Embryonic facial prominence (tissue), 1 donor: ENCODE data around the gene ANXA10.
"Not testable (repeated sequence)": the region's sequence is repeated elsewhere in the genome, so short reads cannot be mapped to it uniquely, and the experiment has no call there.

Experiments used
- DNase-seq: peaks from one replicate; pipeline ENCODE4 v3.0.0-alpha.2; 2016; ENCODE audit errors: extremely low spot score

Gene ANXA10, protein sequence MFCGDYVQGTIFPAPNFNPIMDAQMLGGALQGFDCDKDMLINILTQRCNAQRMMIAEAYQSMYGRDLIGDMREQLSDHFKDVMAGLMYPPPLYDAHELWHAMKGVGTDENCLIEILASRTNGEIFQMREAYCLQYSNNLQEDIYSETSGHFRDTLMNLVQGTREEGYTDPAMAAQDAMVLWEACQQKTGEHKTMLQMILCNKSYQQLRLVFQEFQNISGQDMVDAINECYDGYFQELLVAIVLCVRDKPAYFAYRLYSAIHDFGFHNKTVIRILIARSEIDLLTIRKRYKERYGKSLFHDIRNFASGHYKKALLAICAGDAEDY

DNA sequence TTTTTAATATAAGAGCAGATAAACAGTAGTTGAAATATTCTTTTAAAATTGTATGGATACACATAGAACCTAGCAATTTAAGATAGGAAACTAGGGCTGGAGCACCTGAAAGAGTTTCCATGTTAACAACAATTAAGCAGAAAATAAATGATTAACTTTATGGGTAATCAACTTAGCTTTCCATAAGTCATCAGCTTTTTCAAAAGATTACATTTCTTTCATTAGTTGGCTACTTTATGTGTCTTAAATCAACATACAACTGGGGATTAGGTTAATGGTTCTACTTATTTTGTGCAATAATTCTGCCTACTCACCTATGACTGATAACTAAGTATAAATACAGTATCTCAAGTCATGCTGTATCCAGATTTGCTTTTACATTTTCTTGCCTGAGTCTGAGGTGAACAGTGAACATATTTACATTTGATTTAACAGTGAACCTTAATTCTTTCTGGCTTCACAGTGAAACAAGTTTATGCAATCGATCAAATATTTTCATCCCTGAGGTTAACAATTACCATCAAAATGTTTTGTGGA is at the start of gene ANXA10:
TSS of gene ANXA10 (plus strand) at position 362 of the 537 bp plus-strand sequence. CDS start at position 526, 164 bp downstream.
- no peak for DNase-seq

DNA sequence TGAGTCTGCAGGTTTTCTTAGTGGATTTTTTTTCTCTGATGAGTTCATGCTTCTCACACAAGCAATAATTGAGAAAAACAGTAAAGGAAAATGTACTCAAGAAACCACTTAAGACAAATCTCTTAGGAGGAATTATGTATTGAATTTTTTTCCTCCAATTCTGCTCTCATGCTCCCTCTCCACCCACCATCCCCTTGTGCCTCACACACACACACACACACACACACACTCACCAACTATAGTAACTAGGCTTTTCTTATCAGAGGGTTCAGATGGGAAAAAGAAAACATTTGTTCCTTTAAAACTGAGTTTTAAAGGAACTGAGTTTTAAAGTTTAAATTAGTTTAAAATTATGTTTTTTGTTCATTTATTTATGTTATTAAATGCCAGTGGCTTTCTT is 47.0 kb upstream of the ANXA10 start:
- no peak for DNase-seq

DNA sequence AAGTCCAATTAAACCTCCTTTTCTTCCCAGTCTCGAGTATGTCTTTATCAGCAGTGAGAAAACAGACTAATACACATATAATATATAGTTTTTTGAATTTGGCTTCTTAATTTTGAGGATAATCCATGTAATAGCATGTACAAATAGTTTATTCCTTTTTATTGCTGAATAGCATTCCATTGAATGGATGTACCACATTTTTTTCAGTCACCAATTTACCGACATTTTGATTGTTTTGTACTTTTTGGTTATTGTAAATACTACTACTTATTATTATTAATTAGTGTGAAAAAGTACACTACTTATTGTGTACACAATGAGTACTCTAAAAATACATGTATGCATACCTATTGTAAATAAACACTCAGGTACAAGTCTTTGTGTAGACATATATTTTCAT is 42.3 kb upstream of the ANXA10 start:
- no peak for DNase-seq

DNA sequence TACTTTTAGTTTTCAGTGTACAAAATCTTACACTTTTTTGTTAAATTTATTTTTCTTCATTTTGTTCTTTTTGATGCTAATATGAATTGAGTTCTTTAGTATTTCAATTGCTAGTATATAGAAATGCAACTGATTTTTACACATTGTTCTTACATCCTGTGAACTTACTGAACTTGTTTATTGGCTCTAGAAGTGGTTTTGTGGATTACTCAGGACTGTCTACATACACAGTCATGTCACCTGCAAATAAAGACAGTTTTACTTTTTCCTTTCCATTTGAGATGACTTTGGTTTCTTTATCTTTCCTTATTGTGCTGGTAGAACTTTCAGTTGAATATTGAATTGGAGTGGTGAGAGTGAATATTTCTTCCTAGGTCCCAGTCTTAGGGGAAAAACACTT is 40.8 kb upstream of the ANXA10 start:
- DNase-seq, result no peak

DNA sequence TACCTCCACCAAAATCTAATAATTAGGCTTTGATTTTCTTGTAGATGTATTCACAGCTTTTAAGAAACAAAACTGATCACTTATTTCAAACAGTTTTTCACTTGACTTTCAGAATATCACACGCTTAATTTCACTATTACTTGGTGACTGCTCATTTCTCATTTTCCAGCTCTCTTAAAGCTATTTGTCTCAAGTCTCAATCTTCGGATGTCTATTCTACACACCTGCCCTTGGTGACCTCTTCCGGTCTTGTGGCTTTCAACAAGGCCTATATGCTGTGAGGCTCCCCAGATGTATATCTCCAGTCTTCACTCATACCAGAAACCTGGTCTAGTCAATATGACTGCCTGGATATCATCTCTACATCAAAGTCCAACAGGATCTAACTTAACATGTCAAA is 34.9 kb upstream of the ANXA10 start:
- no peak for DNase-seq

DNA sequence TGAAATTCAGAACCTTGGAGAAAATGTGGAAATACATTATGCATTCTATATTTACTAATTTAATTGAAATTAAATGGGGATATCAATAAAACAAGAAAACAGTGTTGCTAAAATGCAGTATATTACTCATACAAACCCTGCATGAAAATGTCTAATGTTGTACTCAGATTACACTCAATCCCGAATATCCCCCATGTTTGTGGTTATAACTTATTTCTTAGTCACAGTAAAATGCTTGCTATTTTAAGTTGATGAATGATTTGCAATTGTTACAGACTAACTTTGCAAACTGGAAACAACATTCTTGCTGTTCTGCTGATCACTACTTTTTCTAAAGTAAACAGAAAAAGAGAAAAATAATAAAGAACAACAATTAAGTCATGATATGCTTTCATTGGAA is 33.1 kb upstream of the ANXA10 start:
- no peak for DNase-seq

DNA sequence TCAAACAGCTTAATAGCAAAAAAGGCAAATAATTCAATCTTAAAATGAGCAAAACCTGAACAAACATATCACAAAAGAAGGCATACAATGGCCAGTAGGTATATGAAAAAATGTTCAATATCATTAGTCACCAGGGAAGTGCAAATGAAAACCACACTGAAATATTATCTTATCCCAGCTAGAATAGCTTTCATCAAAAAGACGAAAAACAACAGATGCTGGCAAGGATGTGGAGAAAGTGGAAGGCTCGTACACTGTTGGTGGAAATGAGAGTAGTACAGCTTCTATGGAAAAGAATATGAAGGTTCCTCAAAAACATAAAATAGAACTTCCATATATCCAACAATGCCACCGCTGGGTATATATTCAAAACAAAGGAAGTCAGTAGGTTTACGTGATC is 29.3 kb upstream of the ANXA10 start:
- no peak for DNase-seq

DNA sequence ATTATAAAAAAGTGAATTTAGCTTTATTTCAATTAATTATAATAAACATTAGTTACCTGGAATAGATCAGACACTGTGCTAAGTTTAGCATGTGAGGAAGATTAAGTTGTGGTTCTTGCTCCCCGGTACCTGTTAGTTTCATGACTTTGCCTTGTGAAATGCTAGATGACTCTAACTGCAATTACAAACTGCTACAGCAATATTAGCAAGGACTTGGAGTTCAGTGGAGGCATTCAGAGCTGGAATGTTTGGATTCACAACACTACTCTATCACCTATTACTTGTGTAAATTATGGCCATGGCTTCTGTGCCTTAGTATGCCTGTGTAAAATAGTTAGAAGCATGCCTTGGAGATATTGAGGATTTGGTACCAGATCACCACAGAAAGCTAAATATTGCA is 21.4 kb upstream of the ANXA10 start:
- no peak for DNase-seq

DNA sequence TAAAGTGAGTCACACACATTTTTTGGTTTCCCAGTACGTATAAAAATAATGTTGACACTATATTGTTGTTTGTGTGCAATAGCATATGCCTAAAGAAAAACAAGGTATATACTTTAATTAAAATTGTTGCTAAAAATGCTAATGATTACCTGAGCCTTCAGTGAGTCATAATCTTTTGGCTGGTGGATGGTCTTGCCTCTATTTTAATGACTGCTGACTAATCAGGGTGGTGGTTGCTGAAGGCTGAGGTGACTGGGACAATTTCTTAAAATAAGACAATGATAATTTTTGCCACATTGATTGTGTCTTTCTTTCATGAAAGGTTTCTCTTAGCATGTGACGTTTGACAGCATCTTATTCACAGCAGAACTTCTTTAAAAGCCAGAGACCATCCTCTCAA is 21.0 kb upstream of the ANXA10 start:
- DNase-seq, result no peak

DNA sequence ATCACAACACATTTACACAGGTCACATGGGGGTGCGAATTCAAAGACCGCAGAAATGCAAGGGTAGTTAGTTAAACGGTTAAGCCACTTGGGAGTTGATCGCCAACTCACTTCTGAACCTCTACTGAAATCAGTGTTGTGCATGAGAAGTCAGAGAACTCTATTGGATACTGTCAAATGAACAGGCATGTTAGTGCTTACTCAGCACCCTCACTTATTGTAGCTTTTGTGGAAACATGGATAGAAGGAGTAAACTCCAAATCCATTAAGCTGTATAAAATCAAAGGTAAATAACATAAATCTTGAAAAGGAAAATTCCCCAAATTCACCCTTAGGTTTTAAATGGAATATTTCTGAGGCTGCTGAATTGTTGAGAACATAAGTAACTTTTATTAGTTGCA is 17.5 kb upstream of the ANXA10 start:
- DNase-seq, result no peak

DNA sequence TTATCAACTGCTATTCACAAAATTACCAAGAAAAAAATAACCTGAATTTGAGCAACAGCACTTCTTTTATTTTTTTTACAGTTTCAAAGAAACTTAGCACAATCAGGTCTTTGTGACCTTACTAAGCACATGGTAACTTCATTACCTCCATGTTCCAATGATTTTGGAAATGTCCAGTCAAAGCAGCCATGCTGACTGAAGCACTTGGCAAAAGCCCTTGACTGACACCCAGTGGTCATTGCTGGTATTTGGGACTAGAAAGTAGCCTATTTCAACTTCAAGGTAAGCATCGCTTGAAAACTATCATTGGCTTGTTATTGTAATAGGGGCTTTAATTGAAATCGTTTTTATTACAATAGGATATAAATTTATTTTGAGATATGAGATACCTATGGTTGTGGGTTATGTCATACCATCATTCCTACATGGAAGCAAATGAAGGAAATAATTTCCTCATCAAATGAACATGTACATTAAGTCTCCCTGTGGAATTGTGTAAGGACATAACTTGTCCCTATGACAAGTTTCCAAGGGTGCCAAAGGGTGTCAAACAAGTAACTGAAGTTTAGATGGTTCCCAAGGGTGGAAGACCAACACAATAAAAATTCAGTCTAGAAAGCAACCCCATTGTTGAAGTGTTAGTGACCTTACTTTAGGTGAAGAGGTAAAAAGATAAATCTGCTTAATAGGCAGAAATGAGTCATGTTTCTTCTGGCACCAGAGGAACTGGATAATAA is 15.2 kb upstream of the ANXA10 start:
- DNase-seq, result peak; percentile 22

DNA sequence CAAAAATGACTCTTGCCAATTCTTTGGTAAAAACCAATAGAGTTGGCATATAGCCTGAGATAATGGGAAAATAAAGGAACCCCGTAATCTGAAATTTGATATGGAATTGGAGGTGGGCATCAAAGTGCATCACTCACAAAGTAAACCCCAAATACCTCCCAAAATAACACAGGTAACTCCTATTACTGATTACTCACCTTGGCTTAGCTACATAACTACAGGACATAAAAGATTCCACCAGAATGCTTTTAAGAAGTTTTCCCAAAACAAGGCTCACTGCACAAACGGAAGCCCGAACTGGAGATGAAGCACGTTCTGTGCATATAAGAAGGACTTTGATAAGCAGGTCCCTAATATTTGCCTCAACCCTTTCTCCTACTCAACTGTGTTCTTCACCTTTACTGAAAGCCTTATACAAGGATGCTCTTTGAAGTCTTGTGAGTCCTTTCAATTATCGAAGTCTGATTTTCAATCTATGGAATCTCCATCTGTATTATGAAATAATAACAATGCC is 14.6 kb upstream of the ANXA10 start:
- no peak for DNase-seq

DNA sequence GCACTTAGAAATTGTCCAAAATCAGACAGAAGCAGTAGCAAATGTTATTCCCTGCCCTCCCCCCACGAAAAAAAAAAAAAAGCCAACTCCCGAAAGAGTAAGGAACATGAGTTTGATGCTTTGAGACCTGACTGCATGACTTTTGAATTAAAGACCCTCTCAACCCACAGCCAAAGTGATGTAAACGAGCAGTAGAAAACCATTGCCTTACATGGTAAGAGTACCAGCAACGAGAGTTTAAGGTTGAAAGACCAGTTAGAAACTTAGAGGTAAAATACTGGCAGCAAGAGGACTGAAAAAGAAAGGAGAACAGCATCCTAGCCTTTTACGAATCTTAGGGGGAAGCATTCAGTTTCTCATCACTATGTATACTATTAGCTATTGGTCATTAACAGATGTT is 10.0 kb upstream of the ANXA10 start:
- DNase-seq, result no peak

DNA sequence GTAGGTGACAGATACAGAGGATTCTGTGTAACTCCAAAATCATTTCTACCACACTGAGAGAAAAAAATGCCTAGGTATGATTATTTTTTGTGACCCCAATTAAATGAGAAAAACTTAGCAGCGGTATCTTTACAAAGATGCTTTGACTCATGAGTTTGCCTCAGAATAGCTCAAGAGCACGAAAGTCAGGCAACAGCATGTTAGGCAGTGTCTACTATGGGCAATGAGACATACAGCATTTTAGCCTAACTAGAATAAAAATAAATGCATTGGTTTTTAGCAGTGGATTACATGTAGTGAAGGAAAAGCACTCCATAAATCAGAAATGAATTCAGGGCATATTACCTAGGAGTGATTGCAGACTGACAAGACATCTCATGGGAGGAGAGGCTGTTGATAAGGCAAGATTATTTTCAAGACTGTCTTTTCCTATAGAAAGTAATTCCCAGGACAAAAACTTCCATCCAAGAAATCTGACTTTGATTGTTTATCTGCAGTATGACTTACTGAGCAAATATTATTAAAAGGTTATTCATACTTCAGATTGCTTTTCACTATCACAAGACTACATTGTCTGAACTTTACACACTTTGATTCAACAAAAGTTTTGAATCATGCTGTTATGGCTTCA is 3.6 kb downstream of the ANXA10 start:
- DNase-seq, result no peak

DNA sequence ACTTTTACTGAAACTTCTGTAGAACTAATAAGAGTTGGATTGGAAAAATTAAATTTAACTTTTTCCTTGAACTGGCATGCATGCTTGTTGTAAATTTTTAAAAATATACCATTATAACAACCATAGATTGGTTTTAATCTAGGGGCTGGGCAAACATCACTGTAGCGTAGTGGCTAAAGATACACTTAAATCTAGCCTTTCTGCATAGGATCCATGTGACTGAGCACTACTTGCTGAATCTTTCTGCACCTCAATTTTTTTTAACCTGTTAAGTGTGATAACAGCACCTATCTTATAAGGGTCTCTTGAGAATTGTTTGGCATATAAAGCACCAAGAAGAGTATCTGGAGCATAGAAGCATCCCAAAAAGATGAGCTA is 4.1 kb downstream of the ANXA10 start:
- no peak for DNase-seq

DNA sequence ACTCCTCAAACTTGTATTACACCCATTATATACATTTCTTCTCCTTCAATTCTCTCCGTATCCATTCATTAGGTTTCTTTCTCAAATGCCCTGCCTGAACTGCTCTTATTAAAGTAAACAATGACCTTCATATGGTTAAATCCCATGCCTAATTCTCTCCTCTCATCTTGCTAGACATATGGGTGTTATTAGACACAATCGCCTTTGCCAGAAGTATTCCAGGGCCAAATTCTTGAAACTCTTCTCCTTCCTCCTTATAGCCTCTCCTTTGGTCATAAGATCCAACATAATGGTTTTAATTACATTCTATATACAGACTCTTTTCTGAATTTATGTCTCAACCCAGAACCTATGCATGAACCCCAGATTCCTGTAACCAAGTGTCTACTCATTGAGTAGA is 4.8 kb downstream of the ANXA10 start:
- no peak for DNase-seq

DNA sequence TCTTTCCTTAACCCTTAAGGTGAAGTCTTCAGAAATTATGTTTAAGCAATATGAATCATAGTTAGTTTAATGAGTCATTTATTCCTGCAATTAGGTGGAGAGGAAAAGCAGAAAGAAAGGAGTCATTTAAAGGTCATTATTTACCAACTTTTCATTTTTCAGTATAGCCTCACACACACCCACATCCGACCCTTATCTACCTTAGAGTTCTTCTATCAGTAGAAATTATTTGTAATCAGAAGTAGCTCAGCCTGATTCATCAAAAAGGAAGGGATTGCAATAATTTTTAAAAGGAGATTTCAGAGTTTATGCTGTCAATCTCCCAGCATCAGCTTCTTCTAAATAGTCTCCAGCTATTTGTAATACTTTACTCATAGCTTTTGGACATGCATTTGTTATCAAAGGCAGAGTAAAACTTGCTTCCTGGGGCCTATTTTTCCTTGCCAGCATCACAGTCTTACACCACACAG is 5.9 kb downstream of the ANXA10 start:
- DNase-seq, result no peak

DNA sequence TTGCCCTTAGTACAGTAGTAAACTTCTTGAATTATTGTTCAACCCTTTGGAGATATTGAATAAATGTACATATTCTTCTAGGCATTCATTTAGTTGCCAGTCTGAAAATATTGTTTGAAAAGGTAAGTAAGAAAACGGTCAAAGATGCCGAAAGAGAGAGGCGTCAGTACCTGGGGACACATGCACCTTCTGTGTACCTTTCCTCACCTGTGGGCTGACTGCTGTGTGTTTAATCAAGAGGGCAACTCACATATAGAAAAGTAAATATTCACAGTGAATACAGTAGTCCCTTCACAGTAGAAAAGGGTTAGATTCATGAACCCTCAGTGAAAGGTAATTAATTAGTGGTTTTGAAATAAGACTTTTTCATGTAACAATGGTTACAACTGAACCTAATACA is 6.9 kb downstream of the ANXA10 start:
- DNase-seq, result no peak

DNA sequence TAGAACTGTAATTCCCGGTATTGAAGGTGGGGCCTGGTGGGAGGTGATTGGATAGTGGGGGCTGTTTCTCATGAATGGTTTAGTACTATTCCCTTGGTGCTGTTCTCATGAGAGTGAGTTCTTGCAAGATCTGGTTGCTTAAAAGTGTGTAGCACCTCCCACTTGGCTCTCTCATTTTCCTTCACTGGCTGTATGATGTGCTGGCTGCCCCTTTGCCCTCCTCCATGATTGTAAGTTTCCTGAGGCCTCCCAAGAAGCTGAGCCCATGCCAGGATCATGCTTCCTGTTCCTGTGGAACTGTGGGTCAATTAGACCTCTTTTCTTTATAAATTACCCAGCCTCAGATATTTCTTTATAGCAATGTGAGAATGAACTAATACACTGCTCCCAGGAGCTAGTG is 8.7 kb downstream of the ANXA10 start:
- no peak for DNase-seq

DNA sequence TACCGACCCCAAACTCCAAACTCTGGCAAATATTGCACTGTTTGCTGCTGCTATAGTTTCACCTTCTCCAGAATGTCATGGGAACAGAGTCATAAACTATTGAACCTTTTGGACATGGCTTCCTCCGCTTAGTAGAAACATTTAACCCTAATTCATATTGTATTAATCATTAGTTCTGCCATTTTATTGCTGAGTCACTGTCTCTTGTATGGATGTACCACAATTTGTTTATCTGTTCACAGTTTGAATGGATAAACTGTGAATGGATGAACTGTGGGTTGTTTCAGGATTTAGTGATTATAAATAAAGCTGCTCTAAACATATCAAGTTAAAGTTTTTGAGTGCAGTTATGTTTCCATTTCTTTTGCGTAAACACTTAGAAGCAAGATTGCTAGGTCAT is 10.1 kb downstream of the ANXA10 start:
- DNase-seq, result no peak

DNA sequence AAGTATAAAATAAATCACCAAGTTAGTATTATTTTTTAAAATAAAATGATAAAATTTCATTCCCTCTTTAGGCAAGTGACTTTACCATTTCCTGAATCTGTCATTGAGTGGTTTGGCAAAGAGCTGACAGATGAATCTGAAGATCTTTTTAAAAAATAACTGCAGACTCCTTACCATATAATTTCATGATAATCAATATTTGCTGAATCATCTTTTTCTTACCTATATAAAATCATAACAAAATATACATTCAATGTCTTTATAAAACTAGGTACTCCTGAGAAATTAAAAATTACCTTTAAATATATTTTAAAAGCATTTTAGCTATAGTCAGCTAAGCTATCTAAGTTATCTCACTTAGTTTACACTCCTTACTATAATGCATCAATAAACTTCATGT is 17.2 kb downstream of the ANXA10 start:
- DNase-seq, result no peak

DNA sequence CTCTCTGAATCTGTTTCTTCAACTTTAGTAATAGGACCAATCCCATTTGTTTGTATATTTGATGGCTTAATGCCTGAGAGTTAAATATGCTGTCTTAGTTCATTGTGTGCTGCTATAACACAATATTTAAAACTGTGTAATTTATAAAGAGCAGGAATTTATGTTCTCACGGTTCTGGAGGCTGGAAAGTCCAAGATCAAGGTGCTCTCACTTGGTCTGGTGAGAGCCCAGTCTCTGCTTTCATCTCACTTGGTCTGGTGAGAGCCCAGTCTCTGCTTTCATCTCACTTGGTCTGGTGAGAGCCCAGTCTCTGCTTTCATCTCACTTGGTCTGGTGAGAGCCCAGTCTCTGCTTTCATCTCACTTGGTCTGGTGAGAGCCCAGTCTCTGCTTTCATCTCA is 20.7 kb downstream of the ANXA10 start:
- not testable (repeated sequence) for DNase-seq
